PC-3 (cell line): ENCODE data around the gene CSNK1G2. TPM values are rescaled to one million over a fixed set of nuclear protein-coding genes. Genes with fewer than 3 reads are reported as not detected.

Experiments
- ATAC-seq: fragments of 200-7000 bp; cut with Tn5 transposase; 2 replicates; pipeline ENCODE4 v1.9.1; 2020; ENCODE audit warnings: mild to moderate bottlenecking, moderate library complexity
- BruUV-seq: library from RNA; stranded (reverse); fragments of 400-500 nt; replicated peaks from 2 replicates; lab custom pipeline; 2021; lab: Mats Ljungman, UMichigan
- CTCF ChIA-PET: fragments of 300-600 bp; sonication (Branson Sonifier 250); formaldehyde crosslinking; loops from one replicate; lab custom pipeline; 2022; ENCODE audit warnings: antibody characterized with exemption; lab: Charles Lee
- POLR2A ChIA-PET: fragments of 300-600 bp; sonication (Branson Sonifier 250); formaldehyde crosslinking; loops from one replicate; lab custom pipeline; 2022; ENCODE audit warnings: antibody characterized with exemption; ENCODE audit not compliant: unreplicated experiment; lab: Charles Lee
- DNase-seq: peaks from one replicate; pipeline ENCODE4 v3.0.0-alpha.2; 2015
- H2AFZ ChIP-seq: fragments of 300-600 bp; sonication (generic); 2 replicates; pipeline ENCODE4 v1.6.0; 2016; ENCODE audit warnings: antibody characterized with exemption, low read length
- H3F3A ChIP-seq: fragments of 300-600 bp; sonication (generic); one replicate; pipeline ENCODE4 v1.6.0; 2017; ENCODE audit warnings: antibody characterized with exemption, low read length, control low read depth, mild to moderate bottlenecking; ENCODE audit not compliant: unreplicated experiment
- H3K27ac ChIP-seq: fragments of 300-600 bp; sonication (generic); 2 replicates; pipeline ENCODE4 v1.5.1; 2016; ENCODE audit warnings: mild to moderate bottlenecking, low read length
- H3K27me3 ChIP-seq: fragments of 300-600 bp; sonication (generic); 2 replicates; pipeline ENCODE4 v1.6.1; 2016; ENCODE audit warnings: low read length, mixed read lengths
- H3K36me3 ChIP-seq: fragments of 300-600 bp; sonication (generic); 2 replicates; pipeline ENCODE4 v1.6.1; 2016; ENCODE audit warnings: low read depth, mixed run types, low read length, mixed read lengths
- H3K4me1 ChIP-seq: fragments of 300-600 bp; sonication (generic); 2 replicates; pipeline ENCODE4 v1.5.1; 2016; ENCODE audit warnings: low read length; ENCODE audit not compliant: insufficient read depth
- H3K4me2 ChIP-seq: fragments of 300-600 bp; sonication (generic); 2 replicates; pipeline ENCODE4 v1.6.0; 2016; ENCODE audit warnings: low read length
- H3K4me3 ChIP-seq: fragments of 300-600 bp; sonication (generic); 2 replicates; pipeline ENCODE4 v1.5.1; 2016; ENCODE audit warnings: mild to moderate bottlenecking, low read length, mixed read lengths
- H3K79me2 ChIP-seq: fragments of 300-600 bp; sonication (generic); 2 replicates; pipeline ENCODE4 v1.6.1; 2017; ENCODE audit warnings: low read length, mixed read lengths
- H3K9ac ChIP-seq: fragments of 300-600 bp; sonication (generic); 2 replicates; pipeline ENCODE4 v1.6.0; 2016; ENCODE audit warnings: mild to moderate bottlenecking, low read length
- H3K9me2 ChIP-seq: fragments of 300-600 bp; sonication (generic); replicated peaks from 2 replicates; pipeline ENCODE4 v1.6.1; 2016; ENCODE audit warnings: mixed run types, low read length, mixed read lengths
- H3K9me3 ChIP-seq: fragments of 300-600 bp; sonication (generic); 2 replicates; pipeline ENCODE4 v1.6.1; 2016; ENCODE audit warnings: low read length, mixed read lengths
- H4K20me1 ChIP-seq: fragments of 300-600 bp; sonication (generic); 2 replicates; pipeline ENCODE4 v1.6.1; 2016; ENCODE audit warnings: low read length, mixed read lengths
- CTCF ChIP-seq: fragments of 300-600 bp; sonication (generic); conservative IDR thresholded peaks from 2 replicates; pipeline ENCODE4 v1.5.1; 2017; ENCODE audit warnings: antibody characterized with exemption, low read depth, mild to moderate bottlenecking, low read length
- EZH2 ChIP-seq: fragments of 300-600 bp; sonication (generic); IDR thresholded peaks from one replicate; pipeline ENCODE4 v1.6.1; 2017; ENCODE audit warnings: antibody characterized with exemption, mild to moderate bottlenecking, low read length; ENCODE audit not compliant: unreplicated experiment
- EZH2phosphoT487 ChIP-seq: fragments of 300-600 bp; sonication (generic); IDR thresholded peaks from 2 replicates; pipeline ENCODE4 v1.6.1; 2018; ENCODE audit warnings: mild to moderate bottlenecking, antibody characterized with exemption, low read length, borderline replicate concordance
- intact Hi-C: fragments of 100-400 bp; cut with micrococcal nuclease; formaldehyde crosslinking; loops from 2 replicates; pipeline ENCODE4 v1.9.0; 2023
- total RNA-seq: library from RNA; depleted of rRNA; stranded (reverse); fragments of >200 nt; gene quantifications from 2 replicates; pipeline ENCODE4 v1.2.3, GENCODE V29; 2014

CSNK1G2 gene
- total RNA-seq, 1 experiment from 2014 or later = 83.6 TPM

- intact Hi-C loops = no loop called here
- no peak for ATAC-seq
- TF ChIP-seq CTCF (no peak), EZH2phosphoT487 (no peak), EZH2 (no peak)
- Histone ChIP-seq H3K9ac (no peak overlapping the region), H2AFZ (no peak overlapping the region), H3K4me3 (no peak overlapping the region), H3K4me2 (no peak overlapping the region), H3K27ac (no peak overlapping the region), H3K4me1 (no peaks in the 10 kb centered on the region), H4K20me1 (no peaks in the 10 kb centered on the region), H3K27me3 (no peaks in the 10 kb centered on the region), H3K9me2 (no peaks in the 10 kb centered on the region), H3K36me3 (peaks cover 9% of the 10 kb centered on the region), H3K79me2 (no peaks in the 10 kb centered on the region), H3K9me3 (no peaks in the 10 kb centered on the region), H3F3A (no peaks in the 10 kb centered on the region)
- DNase-seq = no peak
- POLR2A ChIA-PET = no interaction called here
- no TSS peak for BruUV-seq
- CTCF ChIA-PET = no interaction called here
These were observed 50.3 kb downstream of the CSNK1G2 start for GRCh38 chr19:1991018-1991913.

DNA sequence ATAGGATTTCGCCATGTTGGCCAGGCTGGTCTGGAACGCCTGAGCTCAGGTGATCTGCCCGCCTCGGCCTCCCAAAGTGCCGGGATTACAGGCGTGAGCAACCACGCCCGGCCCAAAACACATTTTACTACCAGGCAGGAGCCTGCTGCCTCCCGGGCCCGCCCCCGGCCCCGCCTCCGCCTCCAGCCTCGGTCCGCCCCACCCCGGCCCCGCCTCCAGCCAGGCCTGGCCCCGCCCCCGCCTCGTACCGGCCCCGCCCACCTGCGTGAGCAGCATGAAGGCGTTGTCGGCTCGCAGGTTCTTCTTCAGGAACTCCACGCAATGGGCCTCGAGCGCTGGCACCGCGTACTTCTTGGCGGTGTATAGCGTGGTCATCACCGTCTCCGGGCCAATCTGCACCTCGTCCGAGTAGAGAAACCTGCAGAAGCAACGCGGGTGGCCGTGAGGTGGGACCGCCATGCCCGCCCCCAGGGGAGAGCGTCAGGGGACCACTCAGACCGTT is 51.8 kb downstream of the CSNK1G2 start:
- H3F3A ChIP-seq = no peaks in the 10 kb centered on the region
- CTCF ChIA-PET = no interaction called here
- no peak overlapping the region for H3K27ac ChIP-seq
- intact Hi-C loops = no loop called here
- no peak for TF ChIP-seq EZH2phosphoT487
- peak; percentile 13 for DNase-seq
- H3K36me3 ChIP-seq = peaks cover 10% of the 10 kb centered on the region
- no peak overlapping the region for H3K4me3 ChIP-seq
- no peak overlapping the region for H3K9ac ChIP-seq
- H3K27me3 ChIP-seq = no peaks in the 10 kb centered on the region
- no peaks in the 10 kb centered on the region for H3K9me3 ChIP-seq
- no peak overlapping the region for H3K4me2 ChIP-seq
- POLR2A ChIA-PET = no interaction called here
- H4K20me1 ChIP-seq = no peaks in the 10 kb centered on the region
- no TSS peak for BruUV-seq
- no peaks in the 10 kb centered on the region for H3K9me2 ChIP-seq
- H2AFZ ChIP-seq = no peak overlapping the region
- H3K79me2 ChIP-seq = no peaks in the 10 kb centered on the region
- no peaks in the 10 kb centered on the region for H3K4me1 ChIP-seq
- ATAC-seq = peak; percentile 50; the same call in 1 of the 2 replicates

- TF ChIP-seq EZH2phosphoT487 (no peak), CTCF (no peak), EZH2 (no peak)
- Histone ChIP-seq H4K20me1 (no peaks in the 10 kb centered on the region), H3K27ac (no peak overlapping the region), H2AFZ (no peak overlapping the region), H3K36me3 (peaks cover 5% of the 10 kb centered on the region), H3F3A (no peaks in the 10 kb centered on the region), H3K9me3 (no peaks in the 10 kb centered on the region), H3K4me3 (no peak overlapping the region), H3K27me3 (no peaks in the 10 kb centered on the region), H3K4me1 (no peaks in the 10 kb centered on the region), H3K79me2 (no peaks in the 10 kb centered on the region), H3K9ac (no peak overlapping the region), H3K9me2 (no peaks in the 10 kb centered on the region), H3K4me2 (no peak overlapping the region)
- no TSS peak for BruUV-seq
- POLR2A ChIA-PET = no interaction called here
- CTCF ChIA-PET = no interaction called here
- ATAC-seq = no peak
- no peak for DNase-seq
- intact Hi-C loops = no loop called here
These were observed 56.6 kb downstream of the CSNK1G2 start for GRCh38 chr19:1997353-1998233.
